ENCODE data around the gene RSPRY1.
"Not testable (repeated sequence)": the region's sequence is repeated elsewhere in the genome, so short reads cannot be mapped to it uniquely, and the experiment has no call there.

Gene RSPRY1

GRCh38 chr16:57184887-57185445 lies 1.2 kb upstream of the RSPRY1 start:
- in situ Hi-C loops (cut with MboI; ENCODE audit: low sequenced_read_pairs): no loop called here

DNA sequence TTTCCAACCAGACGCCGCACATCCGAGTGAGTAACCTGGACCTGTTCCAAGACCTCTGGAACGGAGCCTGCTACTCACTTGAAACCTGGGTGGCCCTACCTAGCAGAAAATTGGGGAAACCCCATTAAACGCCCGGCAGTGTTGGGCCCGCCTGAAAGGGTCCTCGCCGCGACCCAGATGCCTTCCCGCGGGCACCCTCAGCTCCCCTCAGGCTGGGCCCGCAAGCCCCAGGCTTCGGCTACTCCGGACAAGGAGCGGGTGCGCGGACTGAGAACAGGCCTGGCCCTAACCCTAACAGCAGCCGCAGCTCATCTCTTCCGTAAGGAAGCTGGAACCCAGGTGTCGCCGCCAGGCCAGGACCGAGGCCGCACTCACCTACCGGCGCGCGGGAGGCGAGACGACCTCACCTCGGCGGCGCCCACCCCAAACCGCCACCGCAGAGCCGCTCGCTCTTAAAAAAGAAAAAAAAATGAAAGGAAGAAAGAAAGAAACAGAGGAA lies 634 bp upstream of the RSPRY1 start:
- in situ Hi-C loops (cut with MboI; ENCODE audit: low sequenced_read_pairs): no loop called here

DNA sequence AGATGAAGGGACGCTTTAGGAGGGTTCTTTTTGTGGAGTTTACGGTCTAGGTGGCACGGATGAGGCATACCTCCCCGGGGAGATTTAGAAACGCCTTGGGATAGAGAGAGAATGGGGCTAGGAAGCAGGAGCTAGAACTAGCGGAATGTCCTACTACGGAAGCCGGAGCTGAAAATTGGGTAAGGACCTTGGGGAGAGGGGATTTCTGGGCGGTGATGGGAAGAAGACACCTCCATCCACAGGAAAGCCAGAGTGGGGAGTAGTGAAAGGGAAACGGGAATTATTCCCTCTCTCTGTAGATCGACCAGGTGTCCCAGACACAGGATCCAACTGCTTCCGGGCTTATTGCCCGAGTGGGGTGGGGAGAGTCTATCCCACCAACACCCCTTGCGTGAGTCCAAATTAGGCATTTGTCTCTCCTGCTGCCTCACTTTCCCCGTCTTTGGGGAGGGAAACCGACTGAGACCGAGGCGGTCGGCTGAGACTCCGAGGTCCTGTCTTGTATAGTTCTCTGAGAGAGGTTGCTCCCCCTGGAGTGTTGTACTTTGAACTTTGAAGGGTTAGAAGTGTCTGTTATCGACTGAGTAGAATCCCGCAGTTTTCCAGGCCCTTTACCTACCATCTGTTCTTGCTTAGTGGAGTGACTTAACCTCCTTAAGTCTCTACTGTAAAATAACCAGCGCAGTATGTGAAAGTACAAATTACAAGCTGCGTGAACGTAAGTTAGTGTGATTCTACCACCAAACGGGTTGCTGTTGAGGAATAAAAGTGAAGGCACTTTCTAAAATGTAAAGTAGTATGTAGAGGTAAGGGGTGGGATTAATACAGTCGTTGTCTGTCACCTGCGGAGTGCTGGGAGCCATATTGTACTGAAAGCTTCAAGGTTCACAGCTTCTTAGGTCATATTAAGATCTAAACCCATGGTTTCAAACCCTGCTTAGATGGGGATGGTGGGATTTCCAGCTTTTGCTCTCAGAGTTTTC lies 1.0 kb downstream of the RSPRY1 start:
- in situ Hi-C loops (cut with MboI; ENCODE audit: low sequenced_read_pairs): no loop called here

- in situ Hi-C loops (cut with MboI; ENCODE audit: low sequenced_read_pairs): not testable (repeated sequence)
Observed at GRCh38 chr16:57187902-57188710, 2.0 kb downstream of the RSPRY1 start.

DNA sequence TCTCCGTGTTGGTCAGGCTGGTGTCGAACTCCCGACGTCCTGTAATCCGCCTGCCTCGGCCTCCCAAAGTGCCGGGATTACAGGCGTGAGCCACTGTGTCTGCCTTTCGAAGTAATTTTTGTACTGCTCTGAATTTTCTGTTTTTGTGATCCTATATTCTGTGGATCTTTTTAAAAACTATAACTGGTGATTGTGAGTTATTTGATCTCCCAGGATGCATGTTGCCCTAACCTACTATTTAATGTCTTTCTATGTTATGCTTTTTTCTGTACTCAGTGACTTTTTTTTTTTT lies 2.5 kb downstream of the RSPRY1 start:
- in situ Hi-C loops (cut with MboI; ENCODE audit: low sequenced_read_pairs): no loop called here

DNA sequence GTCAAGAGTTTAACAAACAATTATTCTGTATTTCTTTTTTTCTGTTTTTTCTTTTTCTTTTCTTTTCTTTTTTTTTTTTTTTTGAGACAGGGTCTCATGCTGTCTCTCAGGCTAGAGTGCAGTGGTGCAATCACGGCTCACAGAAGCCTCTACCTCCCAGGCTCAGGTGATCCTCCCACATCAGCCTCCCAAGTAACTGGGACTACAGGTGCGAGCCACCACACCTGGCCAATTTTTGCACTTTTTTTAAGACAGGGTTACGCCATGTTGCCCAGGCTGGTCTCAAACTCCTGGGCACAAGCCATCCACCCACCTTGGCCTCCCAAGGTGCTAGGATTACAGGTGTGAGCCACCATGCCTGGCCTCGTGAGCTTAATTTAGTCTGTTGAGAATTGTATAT lies 3.4 kb downstream of the RSPRY1 start:
- in situ Hi-C loops (cut with MboI; ENCODE audit: low sequenced_read_pairs): not testable (repeated sequence)

GRCh38 chr16:57190136-57190535 lies 4.0 kb downstream of the RSPRY1 start:
- in situ Hi-C loops (cut with MboI; ENCODE audit: low sequenced_read_pairs): no loop called here

DNA sequence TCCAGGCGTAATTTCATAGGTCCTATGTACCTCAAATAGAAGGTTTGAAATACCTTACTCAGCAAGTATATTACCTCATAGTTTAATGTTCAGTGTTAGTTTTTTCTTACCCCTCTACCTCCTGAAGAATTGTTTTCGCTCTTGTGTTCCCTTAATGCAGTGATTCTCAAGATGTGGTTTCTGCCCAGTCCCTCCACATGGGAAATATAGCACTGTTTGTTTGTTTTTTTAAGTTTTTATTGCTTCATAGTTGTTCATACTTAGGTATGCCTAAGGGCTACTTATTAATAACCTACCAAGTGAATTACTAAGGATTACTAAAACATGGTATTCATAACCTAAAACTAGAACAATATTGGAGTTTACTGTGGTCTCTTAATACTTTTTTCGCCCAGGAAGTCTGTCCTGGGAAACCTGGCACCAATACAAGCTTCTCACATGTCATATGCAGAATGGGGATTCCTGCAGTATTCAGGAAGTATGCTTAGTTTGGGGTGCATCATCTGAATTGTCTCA lies 5.0 kb downstream of the RSPRY1 start:
- in situ Hi-C loops (cut with MboI; ENCODE audit: low sequenced_read_pairs): no loop called here

DNA sequence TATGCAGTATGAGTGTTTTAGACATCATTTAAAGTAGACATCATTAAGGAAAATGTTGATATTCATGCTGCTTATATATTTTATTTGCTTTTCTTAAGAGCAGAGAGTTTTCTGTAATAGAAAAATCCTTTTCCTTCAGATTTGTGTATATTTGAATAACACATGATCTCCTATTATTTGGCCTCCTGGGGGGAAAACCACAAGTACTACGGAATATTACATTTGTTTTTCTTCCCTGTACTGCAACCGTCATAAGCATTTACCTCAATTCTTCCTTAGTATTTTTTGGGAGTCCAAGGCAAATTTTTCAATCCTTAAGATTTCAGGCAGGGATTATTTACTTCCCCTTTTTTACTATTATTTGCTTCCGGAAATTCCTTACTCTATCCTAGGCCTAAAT lies 6.0 kb downstream of the RSPRY1 start:
- in situ Hi-C loops (cut with MboI; ENCODE audit: low sequenced_read_pairs): no loop called here

GRCh38 chr16:57192720-57193486 lies 6.8 kb downstream of the RSPRY1 start:
- in situ Hi-C loops (cut with MboI; ENCODE audit: low sequenced_read_pairs): no loop called here

DNA sequence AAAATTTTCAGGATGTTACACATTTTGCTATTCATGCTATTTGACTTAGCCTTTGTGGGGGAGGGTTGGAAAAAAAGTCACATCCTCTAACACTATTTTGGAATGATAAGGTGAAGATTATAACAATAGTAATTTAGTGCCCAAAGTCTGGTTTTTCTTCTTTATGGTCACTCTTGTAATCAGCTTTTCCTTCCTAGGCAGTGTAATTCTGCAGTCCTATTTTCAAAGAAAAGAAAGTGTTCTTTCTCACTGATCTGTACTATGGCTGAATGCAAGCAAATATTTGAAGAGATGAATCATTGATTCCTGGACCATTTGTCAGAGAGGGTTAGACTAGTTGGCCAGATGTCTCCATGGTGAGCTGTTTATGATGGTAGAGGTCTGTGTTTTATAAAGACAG lies 8.4 kb downstream of the RSPRY1 start:
- in situ Hi-C loops (cut with MboI; ENCODE audit: low sequenced_read_pairs): no loop called here

- in situ Hi-C loops (cut with MboI; ENCODE audit: low sequenced_read_pairs): no loop called here
Observed at GRCh38 chr16:57196286-57196685, 10.2 kb downstream of the RSPRY1 start.

- in situ Hi-C loops (cut with MboI; ENCODE audit: low sequenced_read_pairs): no loop called here
Observed at GRCh38 chr16:57196753-57197152, 10.6 kb downstream of the RSPRY1 start.

- in situ Hi-C loops (cut with MboI; ENCODE audit: low sequenced_read_pairs): not testable (repeated sequence)
Observed at GRCh38 chr16:57200321-57200720, 14.2 kb downstream of the RSPRY1 start.

DNA sequence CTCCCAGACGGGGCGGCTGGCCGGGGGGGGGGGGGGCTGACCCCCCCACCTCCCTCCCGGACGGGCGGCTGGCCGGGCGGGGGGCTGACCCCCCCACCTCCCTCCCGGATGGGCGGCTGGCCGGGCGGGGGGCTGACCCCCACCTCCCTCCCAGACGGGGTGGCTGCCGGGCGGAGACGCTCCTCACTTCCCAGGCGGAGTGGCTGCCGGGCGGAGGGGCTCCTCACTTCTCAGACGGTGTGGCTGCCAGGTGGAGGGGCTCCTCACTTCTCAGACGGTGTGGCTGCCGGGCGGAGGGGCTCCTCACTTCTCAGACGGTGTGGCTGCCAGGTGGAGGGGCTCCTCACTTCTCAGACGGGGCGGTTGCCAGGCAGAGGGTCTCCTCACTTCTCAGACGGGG lies 14.8 kb downstream of the RSPRY1 start:
- in situ Hi-C loops (cut with MboI; ENCODE audit: low sequenced_read_pairs): not testable (repeated sequence)

- in situ Hi-C loops (cut with MboI; ENCODE audit: low sequenced_read_pairs): no loop called here
Observed at GRCh38 chr16:57202095-57202886, 16.2 kb downstream of the RSPRY1 start.

DNA sequence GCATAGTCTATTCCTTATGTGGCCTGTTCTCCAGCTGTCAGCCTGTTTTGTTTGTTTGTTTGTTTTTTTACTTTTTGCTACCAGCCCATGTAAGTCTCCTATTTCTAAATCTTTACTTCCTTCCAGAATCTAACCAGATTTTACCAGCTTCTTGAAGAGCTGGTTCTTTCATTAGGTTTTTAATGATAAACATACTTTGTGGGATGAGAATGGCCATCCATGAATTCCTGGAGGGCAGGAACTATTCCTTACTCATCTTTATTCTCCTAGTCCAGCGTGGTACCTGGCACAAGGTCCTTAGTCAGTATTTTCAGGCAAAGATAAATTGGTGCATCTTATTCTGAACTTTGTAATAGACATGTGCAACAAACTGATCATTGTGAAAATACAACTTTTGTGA lies 17.3 kb downstream of the RSPRY1 start:
- in situ Hi-C loops (cut with MboI; ENCODE audit: low sequenced_read_pairs): no loop called here

- in situ Hi-C loops (cut with MboI; ENCODE audit: low sequenced_read_pairs): no loop called here
Observed at GRCh38 chr16:57204675-57205074, 18.5 kb downstream of the RSPRY1 start.

DNA sequence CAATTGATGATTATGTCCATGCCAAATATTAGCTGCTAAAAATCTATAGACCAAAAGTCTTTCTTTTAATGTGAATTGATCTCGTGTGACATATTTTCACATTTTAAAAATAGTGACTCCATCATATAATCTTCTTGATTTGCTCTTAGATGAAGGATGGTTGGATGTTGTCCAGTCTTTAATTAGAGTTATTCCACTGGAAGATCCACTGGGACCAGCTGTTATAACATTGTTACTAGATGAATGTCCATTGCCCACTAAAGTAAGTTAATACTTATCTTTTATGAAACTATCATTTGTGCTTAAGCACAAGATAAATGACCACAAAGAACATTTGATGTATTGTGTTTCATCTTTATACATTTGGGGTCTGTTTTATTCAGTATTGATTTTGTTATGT lies 22.8 kb downstream of the RSPRY1 start:
- in situ Hi-C loops (cut with MboI; ENCODE audit: low sequenced_read_pairs): no loop called here

DNA sequence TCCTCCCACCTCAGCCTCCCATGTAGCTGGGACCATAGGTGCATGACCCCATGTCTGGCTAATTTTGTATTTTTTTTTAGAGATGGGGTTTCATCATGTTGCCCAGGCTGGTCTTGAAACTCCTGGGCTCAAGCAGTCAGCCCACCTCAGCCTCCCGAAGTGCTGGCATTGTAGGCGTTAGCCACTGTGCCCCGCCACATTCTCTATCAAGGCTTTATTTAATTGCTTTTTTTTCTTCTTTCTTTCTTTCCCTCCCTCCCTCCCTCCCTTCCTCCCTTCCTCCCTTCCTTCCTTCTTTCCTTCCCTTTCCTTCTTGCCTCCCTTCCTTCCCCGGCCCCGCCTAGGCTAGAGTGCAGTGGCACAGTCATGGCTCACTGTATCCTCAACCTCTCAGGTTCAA lies 23.7 kb downstream of the RSPRY1 start:
- in situ Hi-C loops (cut with MboI; ENCODE audit: low sequenced_read_pairs): no loop called here

Measured in HL-60/S4 (cell line).